Type B pancreatic cell (in vitro differentiated cells): ENCODE results near the gene RNF215. TPM values are rescaled to one million over a fixed set of nuclear protein-coding genes. Genes with fewer than 3 reads are reported as not detected.

Experiments
- DNase-seq: peaks from one replicate; pipeline ENCODE4 v3.0.0; 2021; ENCODE audit warnings: mixed read lengths; ENCODE audit not compliant: unreplicated experiment; ENCODE audit errors: extremely low spot score
- H3K27ac Mint-ChIP-seq: 2 replicates; pipeline ENCODE4 v1.8.0; 2021; ENCODE audit warnings: mild to moderate bottlenecking, mixed read lengths
- H3K27me3 Mint-ChIP-seq: 2 replicates; pipeline ENCODE4 v1.8.0; 2021; ENCODE audit warnings: mixed read lengths
- H3K36me3 Mint-ChIP-seq: 2 replicates; pipeline ENCODE4 v1.8.0; 2021; ENCODE audit warnings: mixed read lengths
- H3K4me1 Mint-ChIP-seq: one replicate; pipeline ENCODE4 v1.8.0; 2021; ENCODE audit warnings: mixed read lengths; ENCODE audit not compliant: unreplicated experiment
- H3K4me3 Mint-ChIP-seq: 2 replicates; pipeline ENCODE4 v1.8.0; 2021; ENCODE audit warnings: mild to moderate bottlenecking, mixed read lengths
- H3K9me3 Mint-ChIP-seq: 2 replicates; pipeline ENCODE4 v1.8.0; 2021; ENCODE audit warnings: mixed read lengths
- total RNA-seq: library from RNA; stranded (reverse); gene quantifications from 2 replicates; pipeline ENCODE4 v1.2.1, GENCODE V29; 2021; ENCODE audit warnings: low replicate concordance
- TF ChIP-seq, protein P1 (sequence below): fragments of 200-600 bp; sonication (generic); conservative IDR thresholded peaks from 2 replicates; pipeline ENCODE4 v1.5.0; 2021; ENCODE audit warnings: antibody characterized with exemption, mild to moderate bottlenecking

The RNF215 gene
- total RNA-seq, 1 donor from 2014 or later: 29.2 TPM

DNA sequence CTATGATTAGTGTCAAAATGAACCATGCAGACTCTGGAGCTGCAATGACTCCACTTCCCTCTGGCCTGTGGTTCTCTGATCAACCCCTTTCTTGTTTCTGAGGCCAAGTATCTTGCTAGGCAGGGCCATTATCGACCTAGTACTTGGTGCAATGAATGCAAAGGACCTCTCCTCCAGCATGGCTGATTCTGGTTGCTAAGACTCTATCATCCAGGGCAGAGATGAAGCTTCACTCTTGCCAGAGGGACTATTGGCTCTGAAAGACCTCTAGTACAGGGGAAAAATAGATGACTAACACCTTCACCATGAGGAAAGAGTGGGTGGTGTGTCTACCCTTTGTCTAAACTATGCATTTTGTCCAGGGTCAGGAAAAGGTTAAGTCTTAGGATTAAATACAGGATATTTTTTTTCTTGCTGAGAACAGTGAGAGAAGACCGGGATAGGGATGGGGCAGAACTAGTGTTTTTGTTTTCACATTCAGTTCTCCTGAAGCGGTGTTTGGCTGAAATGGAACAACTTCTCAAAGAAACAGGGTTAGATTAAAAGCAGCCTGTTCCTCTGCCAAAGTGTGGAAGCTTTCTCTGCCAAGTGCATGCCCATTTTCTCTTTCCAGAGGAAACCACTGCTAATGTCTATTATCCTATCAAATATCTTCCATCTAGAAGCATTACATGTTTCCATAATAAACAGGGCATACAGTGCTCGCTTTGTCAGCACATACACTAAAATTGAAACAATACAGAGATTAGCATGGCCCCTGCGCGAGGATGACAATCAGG, 33.3 kb upstream of the RNF215 start:
- no peak overlapping the region for H3K4me3 Mint-ChIP-seq
- H3K4me1 Mint-ChIP-seq: peaks cover 29% of the 10 kb centered on the region
- no peak for DNase-seq
- peak overlapping the region; percentile 24 for H3K27ac Mint-ChIP-seq
- TF ChIP-seq, protein P1, sequence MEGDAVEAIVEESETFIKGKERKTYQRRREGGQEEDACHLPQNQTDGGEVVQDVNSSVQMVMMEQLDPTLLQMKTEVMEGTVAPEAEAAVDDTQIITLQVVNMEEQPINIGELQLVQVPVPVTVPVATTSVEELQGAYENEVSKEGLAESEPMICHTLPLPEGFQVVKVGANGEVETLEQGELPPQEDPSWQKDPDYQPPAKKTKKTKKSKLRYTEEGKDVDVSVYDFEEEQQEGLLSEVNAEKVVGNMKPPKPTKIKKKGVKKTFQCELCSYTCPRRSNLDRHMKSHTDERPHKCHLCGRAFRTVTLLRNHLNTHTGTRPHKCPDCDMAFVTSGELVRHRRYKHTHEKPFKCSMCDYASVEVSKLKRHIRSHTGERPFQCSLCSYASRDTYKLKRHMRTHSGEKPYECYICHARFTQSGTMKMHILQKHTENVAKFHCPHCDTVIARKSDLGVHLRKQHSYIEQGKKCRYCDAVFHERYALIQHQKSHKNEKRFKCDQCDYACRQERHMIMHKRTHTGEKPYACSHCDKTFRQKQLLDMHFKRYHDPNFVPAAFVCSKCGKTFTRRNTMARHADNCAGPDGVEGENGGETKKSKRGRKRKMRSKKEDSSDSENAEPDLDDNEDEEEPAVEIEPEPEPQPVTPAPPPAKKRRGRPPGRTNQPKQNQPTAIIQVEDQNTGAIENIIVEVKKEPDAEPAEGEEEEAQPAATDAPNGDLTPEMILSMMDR: no peak
- no peaks in the 10 kb centered on the region for H3K27me3 Mint-ChIP-seq
- H3K36me3 Mint-ChIP-seq: peaks cover 14% of the 10 kb centered on the region
- no peaks in the 10 kb centered on the region for H3K9me3 Mint-ChIP-seq

DNA sequence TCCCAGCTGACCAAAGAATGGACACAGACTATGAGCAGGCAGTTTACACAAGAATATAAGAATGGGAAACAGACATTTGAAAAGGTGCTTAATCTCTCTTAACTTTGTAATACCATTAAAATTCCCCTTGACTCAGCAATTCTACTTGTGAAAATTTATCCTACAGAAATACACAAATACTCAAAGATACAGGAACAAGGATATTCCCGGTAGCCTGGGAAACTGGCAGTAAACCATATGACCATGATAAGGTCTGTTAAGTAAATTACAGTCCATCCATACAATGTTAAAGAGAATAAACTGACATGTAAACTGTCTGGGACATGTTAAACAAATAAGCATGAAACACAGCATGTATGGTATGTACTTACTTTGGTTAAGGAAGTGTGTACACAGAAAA, 29.6 kb upstream of the RNF215 start:
- H3K36me3 Mint-ChIP-seq: peaks cover 17% of the 10 kb centered on the region
- no peak for DNase-seq
- no peak overlapping the region for H3K27ac Mint-ChIP-seq
- H3K4me1 Mint-ChIP-seq: peaks cover 21% of the 10 kb centered on the region
- H3K27me3 Mint-ChIP-seq: no peaks in the 10 kb centered on the region
- no peaks in the 10 kb centered on the region for H3K9me3 Mint-ChIP-seq
- TF ChIP-seq, protein P1: no peak
- H3K4me3 Mint-ChIP-seq: no peak overlapping the region

GRCh38 chr22:30416403-30416802, 29.2 kb upstream of the RNF215 start:
- no peaks in the 10 kb centered on the region for H3K9me3 Mint-ChIP-seq
- H3K27ac Mint-ChIP-seq: no peak overlapping the region
- H3K36me3 Mint-ChIP-seq: peaks cover 17% of the 10 kb centered on the region
- peaks cover 17% of the 10 kb centered on the region for H3K4me1 Mint-ChIP-seq
- no peak overlapping the region for H3K4me3 Mint-ChIP-seq
- no peaks in the 10 kb centered on the region for H3K27me3 Mint-ChIP-seq
- TF ChIP-seq, protein P1: no peak
- no peak for DNase-seq

DNA sequence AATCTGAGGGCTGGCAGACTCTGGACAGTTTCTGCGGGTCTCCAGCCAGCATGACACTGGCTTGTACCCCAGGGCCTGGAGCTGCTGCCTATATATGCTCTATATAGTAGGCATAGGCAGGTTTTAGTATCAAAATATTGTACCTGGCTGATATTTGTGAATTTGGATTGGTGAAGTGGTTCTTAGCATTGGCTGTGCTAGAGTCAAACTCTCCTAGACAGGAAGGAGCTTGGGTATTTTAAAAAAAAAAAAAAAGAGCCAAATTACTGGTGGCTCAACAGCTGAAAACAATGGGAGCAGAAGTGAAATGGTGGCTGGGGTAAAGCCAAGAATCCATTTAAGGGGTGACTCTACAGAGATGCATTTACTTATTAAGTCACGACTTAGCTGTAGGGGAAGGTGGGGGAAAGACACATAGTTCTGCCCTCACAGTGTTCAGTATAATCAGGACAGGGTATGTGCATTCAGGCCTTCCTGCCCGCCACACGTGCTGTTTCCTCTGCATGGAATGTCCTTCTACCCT, 27.4 kb upstream of the RNF215 start:
- DNase-seq: no peak
- Mint-ChIP-seq H3K4me3 (no peak overlapping the region), H3K36me3 (peaks cover 17% of the 10 kb centered on the region), H3K4me1 (peaks cover 7% of the 10 kb centered on the region), H3K27ac (no peak overlapping the region), H3K9me3 (no peaks in the 10 kb centered on the region), H3K27me3 (no peaks in the 10 kb centered on the region)
- TF ChIP-seq, protein P1: no peak

GRCh38 chr22:30413745-30414524, 26.7 kb upstream of the RNF215 start:
- no peak overlapping the region for H3K27ac Mint-ChIP-seq
- H3K9me3 Mint-ChIP-seq: no peaks in the 10 kb centered on the region
- H3K4me1 Mint-ChIP-seq: peaks cover 7% of the 10 kb centered on the region
- peaks cover 17% of the 10 kb centered on the region for H3K36me3 Mint-ChIP-seq
- no peaks in the 10 kb centered on the region for H3K27me3 Mint-ChIP-seq
- TF ChIP-seq, protein P1: no peak
- DNase-seq: no peak
- H3K4me3 Mint-ChIP-seq: no peak overlapping the region
